GM12873 (cell line): Measurements from ENCODE around the gene STX8.
A peak's percentile ranks its signal among the peaks of the same experiment; 100 is the strongest.

Experiments
- CTCF ChIP-seq: IDR thresholded peaks from 2 replicates; pipeline ENCODE4 v1.5.1; 2012; ENCODE audit warnings: low read depth, mild to moderate bottlenecking, moderate library complexity, low read length, control low read depth; ENCODE audit not compliant: insufficient read depth; ENCODE audit errors: missing control alignments

The STX8 gene

GRCh38 chr17:9331279-9332131 is 244.1 kb downstream of the STX8 start:
- TF ChIP-seq CTCF, result no peak

- TF ChIP-seq CTCF, result no peak
Observed at GRCh38 chr17:9330611-9331271, 244.9 kb downstream of the STX8 start.

GRCh38 chr17:9330141-9330540 is 245.5 kb downstream of the STX8 start:
- no peak for TF ChIP-seq CTCF

GRCh38 chr17:9329251-9329921 is 246.2 kb downstream of the STX8 start:
- TF ChIP-seq CTCF, result no peak

- no peak for TF ChIP-seq CTCF
Observed at GRCh38 chr17:9324864-9325263, 250.8 kb downstream of the STX8 start.

- peak; percentile 2 for TF ChIP-seq CTCF
Observed at GRCh38 chr17:9322326-9322725, 253.3 kb downstream of the STX8 start.

- no peak for TF ChIP-seq CTCF
Observed at GRCh38 chr17:9321890-9322289, 253.7 kb downstream of the STX8 start.
